Middle frontal gyrus (tissue), 1 donor: ENCODE measurements around the gene GSTA3.
"Not testable (repeated sequence)": the region's sequence is repeated elsewhere in the genome, so short reads cannot be mapped to it uniquely, and the experiment has no call there.

Source experiments
- DNase-seq: peaks from one replicate; pipeline ENCODE4 v3.0.0-alpha.2; 2015; ENCODE audit warnings: low spot score; ENCODE audit errors: extremely low spot score

The GSTA3 gene

GRCh38 chr6:52909531-52909930 is at the start of gene GSTA3:
Gene GSTA3, minus strand, starts transcription at chr6:52909698. Its CDS starts 3,864 bp downstream, at chr6:52905834.
- no peak for DNase-seq

- DNase-seq, result no peak
Measured at GRCh38 chr6:52958546-52959255, 49.2 kb upstream of the GSTA3 start.

- DNase-seq, result no peak
Measured at GRCh38 chr6:52955871-52956270, 46.4 kb upstream of the GSTA3 start.

GRCh38 chr6:52953911-52954839 is 44.7 kb upstream of the GSTA3 start:
- no peak for DNase-seq

GRCh38 chr6:52946306-52946705 is 36.8 kb upstream of the GSTA3 start:
- no peak for DNase-seq

- DNase-seq, result not testable (repeated sequence)
Measured at GRCh38 chr6:52942821-52943220, 33.3 kb upstream of the GSTA3 start.

- no peak for DNase-seq
Measured at GRCh38 chr6:52942221-52942620, 32.7 kb upstream of the GSTA3 start.

GRCh38 chr6:52937908-52938307 is 28.4 kb upstream of the GSTA3 start:
- DNase-seq, result no peak

GRCh38 chr6:52933778-52934177 is 24.3 kb upstream of the GSTA3 start:
- DNase-seq, result no peak

GRCh38 chr6:52931351-52931750 is 21.9 kb upstream of the GSTA3 start:
- no peak for DNase-seq

- DNase-seq, result no peak
Measured at GRCh38 chr6:52929321-52930164, 20.0 kb upstream of the GSTA3 start.

- no peak for DNase-seq
Measured at GRCh38 chr6:52927451-52927850, 18.0 kb upstream of the GSTA3 start.

GRCh38 chr6:52925919-52926792 is 16.7 kb upstream of the GSTA3 start:
- no peak for DNase-seq

- DNase-seq, result no peak
Measured at GRCh38 chr6:52925042-52925441, 15.5 kb upstream of the GSTA3 start.

GRCh38 chr6:52923689-52924088 is 14.2 kb upstream of the GSTA3 start:
- DNase-seq, result not testable (repeated sequence)

- DNase-seq, result no peak
Measured at GRCh38 chr6:52922161-52922560, 12.7 kb upstream of the GSTA3 start.

GRCh38 chr6:52921743-52922142 is 12.2 kb upstream of the GSTA3 start:
- no peak for DNase-seq

GRCh38 chr6:52919511-52919910 is 10.0 kb upstream of the GSTA3 start:
- not testable (repeated sequence) for DNase-seq

- not testable (repeated sequence) for DNase-seq
Measured at GRCh38 chr6:52918771-52919170, 9.3 kb upstream of the GSTA3 start.

- not testable (repeated sequence) for DNase-seq
Measured at GRCh38 chr6:52918027-52918686, 8.7 kb upstream of the GSTA3 start.
